Esophagus muscularis mucosa (tissue), 3 donors: ENCODE results near the gene RCVRN.

Experiments used
- POLR2A ChIP-seq: fragments of 450-650 bp; IDR thresholded peaks from one replicate; pipeline ENCODE4 v1.6.1; 2017; ENCODE audit warnings: antibody characterized with exemption, moderate library complexity, mild to moderate bottlenecking, low read depth
- TF ChIP-seq, protein P1 (sequence below), 3 experiments: fragments of 200-600 bp in 2 of 3; fragments of 450-650 bp in 1 of 3; sonication (generic) in 2 of 3; IDR thresholded peaks; one replicate each; pipeline ENCODE4 v1.5.1; 2017 to 2019; ENCODE audit warnings: antibody characterized with exemption in 3 of 3, mild to moderate bottlenecking in 2 of 3, moderate library complexity in 1 of 3

DNA sequence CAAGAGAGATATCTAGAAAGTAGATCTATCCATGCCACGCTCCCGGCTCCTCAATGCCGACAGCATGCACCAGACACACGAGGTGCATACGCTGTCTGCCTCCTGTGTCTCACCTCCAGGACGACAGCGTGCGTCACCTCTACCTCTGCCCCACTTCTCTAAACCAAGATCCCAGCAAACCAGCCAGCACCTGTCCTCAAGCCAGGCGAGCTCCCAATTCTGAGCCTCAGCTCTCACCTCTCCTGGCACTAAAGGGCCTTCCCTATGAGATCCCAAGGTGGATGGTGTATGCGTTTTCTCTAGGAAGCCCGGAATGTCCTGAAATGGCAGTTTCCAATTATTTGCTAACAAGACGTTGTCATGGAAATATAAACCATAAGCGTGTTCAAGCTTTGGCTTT, 36.2 kb upstream of the RCVRN start:
- no peak for TF ChIP-seq POLR2A
- TF ChIP-seq, protein P1, sequence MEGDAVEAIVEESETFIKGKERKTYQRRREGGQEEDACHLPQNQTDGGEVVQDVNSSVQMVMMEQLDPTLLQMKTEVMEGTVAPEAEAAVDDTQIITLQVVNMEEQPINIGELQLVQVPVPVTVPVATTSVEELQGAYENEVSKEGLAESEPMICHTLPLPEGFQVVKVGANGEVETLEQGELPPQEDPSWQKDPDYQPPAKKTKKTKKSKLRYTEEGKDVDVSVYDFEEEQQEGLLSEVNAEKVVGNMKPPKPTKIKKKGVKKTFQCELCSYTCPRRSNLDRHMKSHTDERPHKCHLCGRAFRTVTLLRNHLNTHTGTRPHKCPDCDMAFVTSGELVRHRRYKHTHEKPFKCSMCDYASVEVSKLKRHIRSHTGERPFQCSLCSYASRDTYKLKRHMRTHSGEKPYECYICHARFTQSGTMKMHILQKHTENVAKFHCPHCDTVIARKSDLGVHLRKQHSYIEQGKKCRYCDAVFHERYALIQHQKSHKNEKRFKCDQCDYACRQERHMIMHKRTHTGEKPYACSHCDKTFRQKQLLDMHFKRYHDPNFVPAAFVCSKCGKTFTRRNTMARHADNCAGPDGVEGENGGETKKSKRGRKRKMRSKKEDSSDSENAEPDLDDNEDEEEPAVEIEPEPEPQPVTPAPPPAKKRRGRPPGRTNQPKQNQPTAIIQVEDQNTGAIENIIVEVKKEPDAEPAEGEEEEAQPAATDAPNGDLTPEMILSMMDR (IDR thresholded peaks at IDR 0.05) = no peak
